ENCODE results near the gene CCDC146.
"Not testable (repeated sequence)": the region's sequence is repeated elsewhere in the genome, so short reads cannot be mapped to it uniquely, and the experiment has no call there.

CCDC146 gene

DNA sequence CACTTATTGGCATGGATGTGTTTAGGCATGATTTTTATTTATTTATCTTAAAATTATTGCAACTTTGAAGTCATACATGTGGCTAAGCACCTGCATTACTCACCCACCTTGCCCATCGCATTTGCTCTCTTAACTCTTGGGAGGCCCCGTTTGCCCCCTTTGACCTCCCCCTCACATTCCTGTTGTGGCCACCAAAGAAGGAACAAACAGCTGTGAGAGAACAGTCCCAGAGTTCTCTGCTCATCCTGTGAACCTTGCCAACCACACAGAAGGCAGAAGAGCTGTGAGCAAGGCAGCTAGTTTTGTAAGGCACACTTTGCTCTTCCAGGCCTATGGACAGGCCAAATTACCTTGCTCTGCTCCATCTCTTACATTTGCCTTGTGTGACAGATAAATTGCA lies 100.8 kb downstream of the CCDC146 start:
- no peak for DNase-seq (ENCODE audit: low read depth)
- TF ChIP-seq, protein P1, sequence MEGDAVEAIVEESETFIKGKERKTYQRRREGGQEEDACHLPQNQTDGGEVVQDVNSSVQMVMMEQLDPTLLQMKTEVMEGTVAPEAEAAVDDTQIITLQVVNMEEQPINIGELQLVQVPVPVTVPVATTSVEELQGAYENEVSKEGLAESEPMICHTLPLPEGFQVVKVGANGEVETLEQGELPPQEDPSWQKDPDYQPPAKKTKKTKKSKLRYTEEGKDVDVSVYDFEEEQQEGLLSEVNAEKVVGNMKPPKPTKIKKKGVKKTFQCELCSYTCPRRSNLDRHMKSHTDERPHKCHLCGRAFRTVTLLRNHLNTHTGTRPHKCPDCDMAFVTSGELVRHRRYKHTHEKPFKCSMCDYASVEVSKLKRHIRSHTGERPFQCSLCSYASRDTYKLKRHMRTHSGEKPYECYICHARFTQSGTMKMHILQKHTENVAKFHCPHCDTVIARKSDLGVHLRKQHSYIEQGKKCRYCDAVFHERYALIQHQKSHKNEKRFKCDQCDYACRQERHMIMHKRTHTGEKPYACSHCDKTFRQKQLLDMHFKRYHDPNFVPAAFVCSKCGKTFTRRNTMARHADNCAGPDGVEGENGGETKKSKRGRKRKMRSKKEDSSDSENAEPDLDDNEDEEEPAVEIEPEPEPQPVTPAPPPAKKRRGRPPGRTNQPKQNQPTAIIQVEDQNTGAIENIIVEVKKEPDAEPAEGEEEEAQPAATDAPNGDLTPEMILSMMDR (conservative IDR thresholded peaks at IDR 0.05; ENCODE audit: low read depth, low read length): no peak
- H3K4me3 ChIP-seq (ENCODE audit: low read depth, low read length): no peak overlapping the region

DNA sequence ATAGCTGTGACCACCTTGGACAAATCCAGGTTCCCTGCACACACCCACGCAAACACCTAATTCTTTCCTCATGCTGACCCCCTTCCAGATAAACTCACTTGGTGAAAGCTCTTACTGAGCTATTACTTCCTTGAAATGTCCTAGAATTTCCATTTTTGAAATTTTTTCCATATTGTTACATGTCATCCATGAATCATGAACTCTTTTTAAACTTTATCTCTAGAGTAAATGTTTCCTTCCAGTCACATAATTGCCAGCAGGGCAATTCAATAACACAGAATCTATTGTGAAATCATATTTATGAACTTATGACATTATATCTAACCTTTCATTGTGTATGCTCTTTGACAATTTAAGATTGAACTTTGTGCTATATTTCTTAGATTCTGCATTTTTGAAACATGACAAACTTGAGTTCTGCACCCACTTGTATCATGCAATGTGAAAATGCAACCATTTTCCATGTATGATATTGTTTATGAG lies 104.0 kb downstream of the CCDC146 start:
- DNase-seq (ENCODE audit: low read depth): peak; percentile 63
- TF ChIP-seq, protein P1 (conservative IDR thresholded peaks at IDR 0.05; ENCODE audit: low read depth, low read length): no peak
- H3K4me3 ChIP-seq (ENCODE audit: low read depth, low read length): no peak overlapping the region

DNA sequence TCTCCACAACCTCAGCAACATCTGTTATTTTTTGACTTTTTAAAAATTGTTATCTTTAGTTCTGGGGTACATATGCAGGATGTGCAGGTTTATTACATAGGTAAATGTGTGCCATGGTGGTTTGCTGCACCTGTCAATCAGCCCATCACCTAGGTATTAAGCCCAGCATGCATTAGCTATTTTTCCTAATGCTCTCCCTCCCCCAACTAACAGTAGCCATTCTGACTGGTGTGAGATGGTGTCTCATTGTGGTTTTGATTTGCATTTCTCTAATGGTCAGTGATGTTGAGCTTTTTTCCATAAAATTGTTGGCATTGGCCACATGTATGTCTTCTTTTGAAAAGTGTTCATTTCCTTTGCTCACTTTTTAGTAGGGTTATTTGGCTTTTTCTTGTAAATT lies 106.4 kb downstream of the CCDC146 start:
- DNase-seq (ENCODE audit: low read depth); H3K4me3 ChIP-seq (ENCODE audit: low read depth, low read length): not testable (repeated sequence)

DNA sequence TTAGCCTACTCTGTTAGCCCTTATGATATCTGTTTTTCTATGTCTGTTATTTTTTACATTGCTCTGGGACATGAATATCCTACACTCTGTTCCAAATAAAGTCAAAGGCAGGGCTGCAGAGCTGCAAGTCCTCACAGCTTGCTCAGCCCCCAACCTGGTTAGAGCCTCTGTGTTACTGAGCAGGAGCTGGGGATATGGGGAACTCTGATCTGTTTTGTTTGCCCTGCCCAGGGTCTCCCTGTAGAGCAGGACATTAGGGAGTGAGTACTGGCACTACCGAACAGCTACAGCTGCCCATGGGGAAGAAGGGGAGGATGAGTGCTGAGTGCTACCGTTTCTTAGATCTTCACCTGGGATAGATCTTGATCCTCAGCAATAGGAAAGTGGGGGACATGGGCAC lies 110.1 kb downstream of the CCDC146 start:
- TF ChIP-seq, protein P1 (conservative IDR thresholded peaks at IDR 0.05; ENCODE audit: low read depth, low read length): no peak
- H3K4me3 ChIP-seq (ENCODE audit: low read depth, low read length): no peak overlapping the region
- DNase-seq (ENCODE audit: low read depth): no peak

DNA sequence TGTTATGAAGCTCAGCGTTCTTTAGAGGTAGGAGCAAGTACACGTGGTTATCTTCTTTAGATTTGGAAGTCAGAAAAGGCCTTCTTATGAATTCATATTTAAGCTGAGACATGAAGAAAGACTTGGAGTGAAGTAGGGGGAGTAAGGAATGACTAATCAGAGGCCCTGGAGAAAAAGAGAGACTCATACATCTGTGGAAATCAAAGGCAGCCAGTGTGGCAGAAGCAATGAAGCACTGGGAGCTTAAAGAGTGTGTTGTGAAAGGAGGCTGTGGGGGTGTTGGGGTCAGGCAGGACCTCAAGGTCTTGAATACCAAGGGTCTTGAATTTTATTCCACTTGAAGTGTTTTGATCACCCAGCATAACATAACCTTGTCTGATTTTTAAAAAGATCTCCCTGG lies 112.9 kb downstream of the CCDC146 start:
- TF ChIP-seq, protein P1 (conservative IDR thresholded peaks at IDR 0.05; ENCODE audit: low read depth, low read length): no peak
- no peak overlapping the region for H3K4me3 ChIP-seq (ENCODE audit: low read depth, low read length)
- peak; percentile 72 for DNase-seq (ENCODE audit: low read depth)

DNA sequence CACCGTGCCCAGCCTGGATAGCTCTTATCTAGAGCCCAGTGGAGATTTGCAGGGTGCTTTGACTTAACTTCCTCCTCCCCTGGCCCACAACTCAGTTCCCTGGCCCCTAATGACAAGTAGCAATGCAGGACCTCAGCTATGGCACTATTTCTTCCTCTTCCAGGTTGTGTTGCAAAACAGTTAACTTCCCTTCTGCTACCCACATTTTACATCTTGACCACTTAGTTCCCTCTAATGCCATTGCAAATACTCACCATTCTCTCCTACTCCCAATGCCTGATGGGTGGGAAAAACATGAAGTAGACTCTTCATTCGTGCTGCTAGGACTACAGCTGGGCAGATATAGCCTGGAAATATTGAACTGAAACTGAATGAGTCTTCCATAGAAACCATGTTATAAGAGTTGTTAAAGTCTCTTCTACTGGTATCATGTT lies 116.3 kb downstream of the CCDC146 start:
- no peak for DNase-seq (ENCODE audit: low read depth)
- TF ChIP-seq, protein P1 (conservative IDR thresholded peaks at IDR 0.05; ENCODE audit: low read depth, low read length): no peak
- no peak overlapping the region for H3K4me3 ChIP-seq (ENCODE audit: low read depth, low read length)

DNA sequence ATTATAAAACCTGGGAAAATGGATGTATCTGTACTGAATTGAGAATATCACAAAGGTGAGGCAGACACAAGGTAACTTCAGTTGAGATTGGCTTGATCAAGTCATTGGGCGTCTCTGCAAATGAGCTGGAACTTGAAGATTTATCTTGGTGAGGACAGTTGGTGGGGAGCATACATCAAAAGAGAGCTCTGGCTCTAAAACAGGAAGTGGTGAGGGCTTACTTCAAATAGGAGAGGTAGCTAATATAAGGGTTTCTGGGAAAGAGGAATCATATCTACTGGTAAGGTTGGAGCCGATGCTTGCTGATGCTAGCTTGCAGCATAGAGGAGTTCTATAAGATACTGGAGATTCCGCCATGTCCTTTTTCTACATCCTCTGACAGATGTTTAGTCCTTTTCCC lies 117.1 kb downstream of the CCDC146 start:
- TF ChIP-seq, protein P1 (conservative IDR thresholded peaks at IDR 0.05; ENCODE audit: low read depth, low read length): no peak
- no peak for DNase-seq (ENCODE audit: low read depth)
- no peak overlapping the region for H3K4me3 ChIP-seq (ENCODE audit: low read depth, low read length)

Measured in choroid plexus epithelial cell (primary cell).